HS-27A (cell line): ENCODE data around the gene AP3B1.
"Not testable (repeated sequence)": the region's sequence is repeated elsewhere in the genome, so short reads cannot be mapped to it uniquely, and the experiment has no call there.

Experiments used
- DNase-seq: peaks from one replicate; pipeline ENCODE4 v3.0.0-alpha.2; 2012; ENCODE audit warnings: low read depth, missing footprints

AP3B1 gene

DNA sequence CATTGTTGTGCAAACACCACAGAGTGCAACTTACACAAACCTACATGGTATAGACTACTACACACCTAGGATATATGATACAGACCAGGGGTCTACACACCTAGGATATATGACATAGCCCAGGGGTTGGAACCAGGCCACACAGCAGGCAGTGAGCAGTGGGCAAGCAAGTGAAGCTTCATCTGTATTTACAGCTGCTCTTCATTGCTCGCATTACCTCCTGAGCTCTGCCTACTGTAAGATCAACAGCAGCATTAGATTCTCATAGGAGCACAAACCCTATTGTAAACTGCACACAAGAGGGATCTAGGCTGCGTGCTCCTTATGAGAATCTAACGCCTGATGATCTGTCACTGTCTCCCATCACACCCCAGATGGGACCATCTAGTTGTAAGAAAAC, 56.6 kb downstream of the AP3B1 start:
- DNase-seq = no peak

- no peak for DNase-seq
These were observed 58.5 kb downstream of the AP3B1 start for GRCh38 chr5:78236046-78236445.

- DNase-seq = no peak
These were observed 59.2 kb downstream of the AP3B1 start for GRCh38 chr5:78235289-78235688.

DNA sequence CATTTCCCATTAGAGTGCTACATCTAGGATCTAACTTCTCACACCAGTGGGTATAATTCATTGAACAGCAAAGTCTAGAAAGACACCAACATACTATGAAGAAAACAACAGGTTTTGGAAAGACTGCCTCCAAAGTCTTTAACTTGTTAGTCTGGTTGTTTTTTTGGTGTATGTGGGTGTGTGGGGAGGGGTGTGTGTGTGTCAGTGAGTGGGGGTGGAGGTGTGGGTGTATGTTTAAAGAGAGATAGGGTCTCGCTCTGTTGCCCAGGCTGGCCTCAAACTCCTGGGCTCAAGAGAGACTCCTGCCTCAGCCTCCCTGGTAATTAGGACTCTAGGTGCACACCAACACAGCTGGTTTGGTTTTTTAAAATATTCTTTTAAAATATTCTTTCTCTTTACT, 59.7 kb downstream of the AP3B1 start:
- no peak for DNase-seq

GRCh38 chr5:78232163-78232562, 62.3 kb downstream of the AP3B1 start:
- DNase-seq = no peak

DNA sequence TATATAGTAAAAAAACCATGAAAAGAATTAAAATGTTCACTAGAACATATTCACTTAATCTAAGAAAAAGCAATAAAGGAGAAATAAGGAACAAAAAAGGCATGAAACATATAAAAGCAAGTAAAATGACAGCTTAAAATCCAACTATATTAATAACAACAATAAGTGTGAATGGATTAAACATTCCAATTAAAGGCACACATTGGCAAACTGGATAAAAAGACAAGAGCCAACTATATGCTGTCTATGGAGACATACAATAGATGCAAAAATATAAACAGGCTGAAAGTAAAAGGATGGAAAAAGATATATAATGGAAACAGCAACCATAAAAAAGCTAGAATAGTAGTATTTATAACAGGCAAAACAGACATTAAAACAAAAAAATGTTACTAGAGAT, 70.1 kb downstream of the AP3B1 start:
- DNase-seq = no peak

DNA sequence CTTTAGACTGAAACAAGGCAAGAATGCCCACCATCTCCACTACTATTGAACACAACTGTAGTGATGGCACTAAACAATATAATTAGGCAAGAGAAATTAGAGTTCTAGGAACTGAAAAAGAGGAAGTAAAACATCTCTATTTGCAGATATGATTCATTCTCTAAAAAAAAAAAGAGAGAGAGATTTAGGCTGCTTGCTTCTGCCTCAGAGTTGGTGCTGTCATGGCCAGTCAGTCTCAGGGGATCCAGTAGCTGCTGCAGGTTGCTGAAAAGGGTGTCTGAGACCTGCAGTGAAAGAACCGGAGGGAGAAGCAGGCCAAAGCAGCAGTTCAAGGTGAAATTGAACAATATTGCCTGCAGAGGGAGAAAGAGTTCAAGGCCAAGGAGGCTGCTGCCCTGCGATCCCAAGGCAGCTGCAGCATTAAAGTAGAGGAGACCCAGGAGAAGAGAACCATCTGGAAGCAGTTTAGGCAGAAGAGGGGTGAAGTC, 72.5 kb downstream of the AP3B1 start:
- no peak for DNase-seq

DNA sequence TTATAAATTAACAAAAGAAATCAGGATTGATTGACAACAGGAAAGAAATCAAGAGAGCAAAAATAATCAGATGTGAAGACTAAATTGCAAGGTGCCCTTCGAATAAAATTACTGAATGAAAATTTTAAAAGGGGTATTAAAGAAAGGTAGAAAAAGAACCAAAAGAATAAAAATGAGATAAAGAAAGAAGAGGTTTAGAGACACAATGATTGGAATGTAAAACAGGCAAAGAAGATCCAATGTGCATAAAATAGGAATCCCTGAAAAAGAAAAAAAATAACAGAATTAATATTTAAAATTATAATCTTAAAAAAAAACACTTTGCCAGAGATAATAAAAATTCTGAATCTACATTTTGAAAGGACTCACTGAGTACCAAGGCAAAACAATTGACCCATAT, 73.0 kb downstream of the AP3B1 start:
- no peak for DNase-seq

GRCh38 chr5:78215972-78216371, 78.5 kb downstream of the AP3B1 start:
- DNase-seq = no peak

- no peak for DNase-seq
These were observed 78.9 kb downstream of the AP3B1 start for GRCh38 chr5:78215565-78215964.

GRCh38 chr5:78213799-78214198, 80.7 kb downstream of the AP3B1 start:
- DNase-seq = no peak

- no peak for DNase-seq
These were observed 83.4 kb downstream of the AP3B1 start for GRCh38 chr5:78211052-78211451.

- DNase-seq = no peak
These were observed 90.3 kb downstream of the AP3B1 start for GRCh38 chr5:78204241-78204640.

- no peak for DNase-seq
These were observed 90.7 kb downstream of the AP3B1 start for GRCh38 chr5:78203815-78204214.

DNA sequence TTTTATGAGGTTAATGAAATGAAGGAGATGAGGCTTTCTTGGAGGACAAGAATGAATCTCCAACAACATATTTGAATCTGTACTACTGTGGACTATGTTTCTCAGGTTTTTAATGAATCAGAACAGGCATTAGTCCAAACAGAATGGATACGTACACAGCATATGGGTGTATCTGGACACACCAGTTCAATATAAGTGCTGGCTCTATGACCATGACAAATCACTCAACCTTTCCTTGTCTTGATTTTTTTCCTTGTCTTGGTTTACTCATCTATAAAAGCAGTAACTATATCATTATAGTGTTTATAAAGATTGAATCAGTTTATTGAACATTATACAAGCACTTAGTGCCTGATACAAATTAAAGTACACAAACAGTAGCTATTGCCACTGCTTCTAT, 104.1 kb downstream of the AP3B1 start:
- DNase-seq = no peak

GRCh38 chr5:78188681-78189080, 105.8 kb downstream of the AP3B1 start:
- not testable (repeated sequence) for DNase-seq

DNA sequence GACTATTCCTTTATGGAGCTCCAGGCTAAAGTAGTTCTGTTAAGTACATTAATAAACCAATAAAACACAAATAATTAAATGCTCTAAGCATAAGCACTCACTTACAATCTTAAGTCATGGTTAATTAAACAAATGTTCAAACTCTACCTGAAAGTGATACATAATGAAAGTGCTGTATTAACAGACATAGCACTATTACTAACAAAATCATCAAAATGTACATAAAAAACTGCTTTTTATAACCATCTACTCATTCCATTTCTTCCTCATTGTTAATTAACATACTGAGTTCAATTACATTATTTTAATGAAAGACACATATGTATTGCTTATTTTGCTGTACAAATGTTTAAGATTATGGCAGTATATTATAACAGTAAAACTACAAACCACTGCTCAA, 107.3 kb downstream of the AP3B1 start:
- no peak for DNase-seq

- no peak for DNase-seq
These were observed 111.7 kb downstream of the AP3B1 start for GRCh38 chr5:78182838-78183237.

GRCh38 chr5:78178356-78178755, 116.1 kb downstream of the AP3B1 start:
- no peak for DNase-seq

GRCh38 chr5:78170335-78170734, 124.2 kb downstream of the AP3B1 start:
- DNase-seq = not testable (repeated sequence)

GRCh38 chr5:78162253-78162862, 132.1 kb downstream of the AP3B1 start:
- no peak for DNase-seq

DNA sequence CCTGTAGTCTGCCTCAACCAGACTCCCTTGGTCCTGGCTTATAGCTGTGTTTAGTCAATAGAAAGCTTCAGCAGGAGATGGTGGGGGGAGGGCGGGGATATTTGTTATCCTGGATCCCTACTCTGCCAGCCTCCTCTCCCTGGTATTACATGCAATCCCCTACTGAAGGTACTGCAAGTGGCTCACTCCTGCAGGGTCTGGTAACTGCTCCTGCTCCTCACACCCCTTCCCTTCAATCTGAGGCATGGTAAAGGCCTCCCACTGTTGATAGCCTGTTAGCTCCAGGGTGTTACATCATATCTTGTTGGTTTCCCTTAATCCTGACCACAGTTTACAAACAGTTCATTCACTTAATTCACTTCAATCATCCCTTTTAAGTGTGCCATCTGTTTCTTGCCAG, 137.5 kb downstream of the AP3B1 start:
- no peak for DNase-seq

DNA sequence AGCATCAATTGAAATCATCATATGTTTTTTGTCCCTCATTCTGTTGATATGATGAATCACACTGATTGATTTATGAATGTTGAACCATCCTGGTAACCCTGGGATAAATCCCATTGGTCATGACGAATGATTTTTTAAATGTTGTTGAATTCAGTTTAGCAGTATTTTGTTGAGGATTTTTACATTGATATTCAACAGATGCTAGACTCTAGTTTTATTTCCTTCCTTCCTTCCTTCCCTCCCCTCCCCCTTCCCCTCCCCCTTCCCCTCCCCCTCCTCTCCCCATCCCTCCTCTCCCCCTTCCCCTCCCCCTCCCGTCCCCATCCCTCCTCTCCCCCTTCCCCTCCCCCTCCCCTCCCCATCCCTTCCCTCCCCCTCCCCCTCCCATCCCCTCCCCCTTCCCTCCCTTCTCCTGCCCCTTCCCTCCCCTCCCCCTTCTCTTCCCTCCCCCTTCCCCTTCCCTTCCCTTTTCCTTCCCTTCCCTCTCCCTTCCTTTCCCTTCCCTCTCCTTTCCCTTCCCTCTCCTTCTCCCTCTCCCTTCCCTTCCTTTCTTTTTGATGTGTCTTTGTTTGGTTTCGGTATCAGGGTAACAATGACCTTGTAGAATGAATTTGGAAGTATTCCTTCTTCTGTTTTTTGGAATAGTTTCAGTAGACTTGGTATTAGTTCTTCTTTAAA, 142.8 kb downstream of the AP3B1 start:
- DNase-seq = no peak

DNA sequence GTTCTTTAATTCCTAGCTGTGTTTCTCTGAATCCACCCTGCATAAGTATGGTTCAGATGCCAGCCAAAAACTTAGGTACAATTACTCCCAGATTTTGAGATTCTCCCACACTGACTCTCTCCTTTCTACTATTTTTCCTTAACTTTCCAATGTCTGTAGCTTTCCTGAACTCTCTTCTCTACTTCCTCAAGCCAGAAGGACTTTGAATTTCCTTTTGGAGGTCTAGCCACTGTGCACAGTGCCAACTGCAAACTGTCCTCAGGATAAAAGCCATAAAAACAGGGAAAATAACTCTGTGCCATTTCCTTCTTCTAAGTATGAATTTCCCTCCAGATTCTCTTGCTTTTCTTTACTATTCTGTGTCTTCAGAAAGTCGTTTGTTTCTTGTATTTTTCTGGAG, 157.2 kb downstream of the AP3B1 start:
- DNase-seq = no peak
